ENCODE data around the gene NFIC.

Gene NFIC

DNA sequence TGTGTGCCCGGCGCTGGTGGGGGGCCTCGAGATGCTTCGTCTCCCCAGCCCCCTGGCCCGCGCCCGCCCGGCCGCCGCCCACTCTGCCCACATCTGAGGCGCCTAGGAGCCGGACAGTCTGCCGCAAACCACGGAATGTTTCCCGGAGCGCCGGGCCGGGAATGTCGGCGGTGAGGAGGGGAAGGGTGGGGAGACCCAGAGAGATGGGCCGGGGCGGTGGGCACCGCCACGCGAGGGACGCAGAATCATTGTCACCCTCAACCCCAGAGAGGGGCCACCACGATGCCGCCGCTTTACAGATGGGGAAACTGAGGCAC lies 46.1 kb upstream of the NFIC start:
- TF ChIP-seq EZH2phosphoT487 (IDR thresholded peaks at IDR 0.05; ENCODE audit: borderline replicate concordance, low read length): no peak
- TF ChIP-seq, protein P1, sequence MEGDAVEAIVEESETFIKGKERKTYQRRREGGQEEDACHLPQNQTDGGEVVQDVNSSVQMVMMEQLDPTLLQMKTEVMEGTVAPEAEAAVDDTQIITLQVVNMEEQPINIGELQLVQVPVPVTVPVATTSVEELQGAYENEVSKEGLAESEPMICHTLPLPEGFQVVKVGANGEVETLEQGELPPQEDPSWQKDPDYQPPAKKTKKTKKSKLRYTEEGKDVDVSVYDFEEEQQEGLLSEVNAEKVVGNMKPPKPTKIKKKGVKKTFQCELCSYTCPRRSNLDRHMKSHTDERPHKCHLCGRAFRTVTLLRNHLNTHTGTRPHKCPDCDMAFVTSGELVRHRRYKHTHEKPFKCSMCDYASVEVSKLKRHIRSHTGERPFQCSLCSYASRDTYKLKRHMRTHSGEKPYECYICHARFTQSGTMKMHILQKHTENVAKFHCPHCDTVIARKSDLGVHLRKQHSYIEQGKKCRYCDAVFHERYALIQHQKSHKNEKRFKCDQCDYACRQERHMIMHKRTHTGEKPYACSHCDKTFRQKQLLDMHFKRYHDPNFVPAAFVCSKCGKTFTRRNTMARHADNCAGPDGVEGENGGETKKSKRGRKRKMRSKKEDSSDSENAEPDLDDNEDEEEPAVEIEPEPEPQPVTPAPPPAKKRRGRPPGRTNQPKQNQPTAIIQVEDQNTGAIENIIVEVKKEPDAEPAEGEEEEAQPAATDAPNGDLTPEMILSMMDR (IDR thresholded peaks at IDR 0.05; ENCODE audit: low read depth, low read length, poor library complexity, severe bottlenecking): no peak
- no peaks in the 10 kb centered on the region for H3K79me2 ChIP-seq (ENCODE audit: control insufficient read depth, low read length)
- no peaks in the 10 kb centered on the region for H3K9me2 ChIP-seq (replicated peaks; ENCODE audit: control insufficient read depth, low read length)

DNA sequence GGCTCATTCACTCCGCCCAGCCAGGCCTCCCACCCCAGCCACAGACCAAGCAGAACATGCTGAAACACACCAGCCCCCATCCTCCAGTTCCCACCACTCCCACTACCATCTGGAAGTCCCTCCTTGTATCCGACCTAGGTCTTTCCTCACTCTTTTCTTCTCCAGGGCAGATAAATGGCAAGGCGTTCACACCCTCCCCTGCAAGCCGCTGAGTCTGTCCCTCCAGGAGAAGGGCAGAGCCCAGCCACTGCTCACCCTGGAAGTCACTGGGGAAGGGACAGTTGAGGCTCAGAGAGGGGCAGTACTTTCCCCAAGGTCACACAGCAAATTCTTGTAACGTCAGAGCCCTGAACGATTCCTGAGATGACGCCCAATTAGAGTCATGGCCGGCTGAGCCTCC lies 45.5 kb upstream of the NFIC start:
- Histone ChIP-seq H3K36me3 (ENCODE audit: control insufficient read depth, low read length) (no peaks in the 10 kb centered on the region), H3K4me3 (ENCODE audit: low read length) (no peak overlapping the region), H3K9me2 (replicated peaks; ENCODE audit: control insufficient read depth, low read length) (no peaks in the 10 kb centered on the region), H3K27ac (ENCODE audit: low read depth, low read length) (no peak overlapping the region), H3K9me3 (ENCODE audit: control insufficient read depth, insufficient read depth, low read length) (no peaks in the 10 kb centered on the region), H3K79me2 (ENCODE audit: control insufficient read depth, low read length) (no peaks in the 10 kb centered on the region), H3K4me1 (ENCODE audit: control insufficient read depth, low read length) (no peaks in the 10 kb centered on the region), H3K4me2 (ENCODE audit: low read length) (no peak overlapping the region), H3K27me3 (ENCODE audit: control insufficient read depth, low read length) (no peaks in the 10 kb centered on the region), H4K20me1 (ENCODE audit: control insufficient read depth, insufficient read depth, low read depth, low read length) (no peaks in the 10 kb centered on the region), H3F3A (ENCODE audit: control insufficient read depth, insufficient read depth) (no peaks in the 10 kb centered on the region)
- TF ChIP-seq EZH2phosphoT487 (IDR thresholded peaks at IDR 0.05; ENCODE audit: borderline replicate concordance, low read length): no peak
- TF ChIP-seq, protein P1 (IDR thresholded peaks at IDR 0.05; ENCODE audit: low read depth, low read length, poor library complexity, severe bottlenecking): no peak

More for the DNA sequence above, 46.1 kb upstream of the NFIC start:
- no peaks in the 10 kb centered on the region for H3K36me3 ChIP-seq (ENCODE audit: control insufficient read depth, low read length)
- H3F3A ChIP-seq (ENCODE audit: control insufficient read depth, insufficient read depth): no peaks in the 10 kb centered on the region
- H3K27me3 ChIP-seq (ENCODE audit: control insufficient read depth, low read length): no peaks in the 10 kb centered on the region
- no peak overlapping the region for H3K4me2 ChIP-seq (ENCODE audit: low read length)
- no peaks in the 10 kb centered on the region for H4K20me1 ChIP-seq (ENCODE audit: control insufficient read depth, insufficient read depth, low read depth, low read length)
- no peaks in the 10 kb centered on the region for H3K9me3 ChIP-seq (ENCODE audit: control insufficient read depth, insufficient read depth, low read length)
- H3K27ac ChIP-seq (ENCODE audit: low read depth, low read length): no peak overlapping the region
- no peak overlapping the region for H3K4me3 ChIP-seq (ENCODE audit: low read length)
- H3K4me1 ChIP-seq (ENCODE audit: control insufficient read depth, low read length): no peaks in the 10 kb centered on the region

GRCh38 chr19:3321696-3322095 lies 44.7 kb upstream of the NFIC start:
- TF ChIP-seq EZH2phosphoT487 (IDR thresholded peaks at IDR 0.05; ENCODE audit: borderline replicate concordance, low read length): no peak
- TF ChIP-seq, protein P1 (IDR thresholded peaks at IDR 0.05; ENCODE audit: low read depth, low read length, poor library complexity, severe bottlenecking): no peak
- Histone ChIP-seq H3K4me2 (ENCODE audit: low read length) (no peak overlapping the region), H3K27me3 (ENCODE audit: control insufficient read depth, low read length) (no peaks in the 10 kb centered on the region)

More at GRCh38 chr19:3321696-3322095, 44.7 kb upstream of the NFIC start:
- no peaks in the 10 kb centered on the region for H3K36me3 ChIP-seq (ENCODE audit: control insufficient read depth, low read length)
- H3F3A ChIP-seq (ENCODE audit: control insufficient read depth, insufficient read depth): no peaks in the 10 kb centered on the region
- no peak overlapping the region for H3K4me3 ChIP-seq (ENCODE audit: low read length)
- H3K9me3 ChIP-seq (ENCODE audit: control insufficient read depth, insufficient read depth, low read length): no peaks in the 10 kb centered on the region
- no peaks in the 10 kb centered on the region for H3K79me2 ChIP-seq (ENCODE audit: control insufficient read depth, low read length)
- no peaks in the 10 kb centered on the region for H3K9me2 ChIP-seq (replicated peaks; ENCODE audit: control insufficient read depth, low read length)
- H3K27ac ChIP-seq (ENCODE audit: low read depth, low read length): no peak overlapping the region
- H3K4me1 ChIP-seq (ENCODE audit: control insufficient read depth, low read length): no peaks in the 10 kb centered on the region
- H4K20me1 ChIP-seq (ENCODE audit: control insufficient read depth, insufficient read depth, low read depth, low read length): no peaks in the 10 kb centered on the region

Measured in DOHH2 (cell line).